ENCODE measurements around the gene TRAF6.

DNA sequence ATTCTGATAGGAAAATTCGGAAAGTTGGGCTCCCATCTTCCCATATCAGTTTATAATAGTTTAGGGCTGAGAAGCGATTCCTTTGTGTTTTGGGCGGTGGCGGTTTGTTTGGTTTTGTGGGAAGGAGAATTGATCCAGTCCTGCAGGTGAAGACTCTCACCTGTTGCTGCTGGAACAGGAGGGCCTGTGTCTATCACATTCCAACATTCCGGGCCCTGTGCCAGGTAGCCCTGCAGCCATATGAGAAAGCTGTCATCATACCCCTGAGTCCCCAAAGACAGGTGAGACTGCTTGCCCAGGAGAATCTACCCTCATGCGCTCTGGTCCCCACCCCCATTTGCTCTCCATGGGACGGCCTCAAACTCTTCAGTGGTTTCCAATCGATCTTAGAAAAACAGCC, 62.1 kb downstream of the TRAF6 start:
- TF ChIP-seq, protein P1, sequence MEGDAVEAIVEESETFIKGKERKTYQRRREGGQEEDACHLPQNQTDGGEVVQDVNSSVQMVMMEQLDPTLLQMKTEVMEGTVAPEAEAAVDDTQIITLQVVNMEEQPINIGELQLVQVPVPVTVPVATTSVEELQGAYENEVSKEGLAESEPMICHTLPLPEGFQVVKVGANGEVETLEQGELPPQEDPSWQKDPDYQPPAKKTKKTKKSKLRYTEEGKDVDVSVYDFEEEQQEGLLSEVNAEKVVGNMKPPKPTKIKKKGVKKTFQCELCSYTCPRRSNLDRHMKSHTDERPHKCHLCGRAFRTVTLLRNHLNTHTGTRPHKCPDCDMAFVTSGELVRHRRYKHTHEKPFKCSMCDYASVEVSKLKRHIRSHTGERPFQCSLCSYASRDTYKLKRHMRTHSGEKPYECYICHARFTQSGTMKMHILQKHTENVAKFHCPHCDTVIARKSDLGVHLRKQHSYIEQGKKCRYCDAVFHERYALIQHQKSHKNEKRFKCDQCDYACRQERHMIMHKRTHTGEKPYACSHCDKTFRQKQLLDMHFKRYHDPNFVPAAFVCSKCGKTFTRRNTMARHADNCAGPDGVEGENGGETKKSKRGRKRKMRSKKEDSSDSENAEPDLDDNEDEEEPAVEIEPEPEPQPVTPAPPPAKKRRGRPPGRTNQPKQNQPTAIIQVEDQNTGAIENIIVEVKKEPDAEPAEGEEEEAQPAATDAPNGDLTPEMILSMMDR (IDR thresholded peaks at IDR 0.05) = no peak
- no peak for TF ChIP-seq ZFX (IDR thresholded peaks at IDR 0.05; ENCODE audit: borderline replicate concordance)

Data from 22Rv1 (cell line).